ENCODE data around the gene DIAPH2. TPM values are rescaled to one million over a fixed set of nuclear protein-coding genes. Genes with fewer than 3 reads are reported as not detected.
"Not testable (repeated sequence)": the region's sequence is repeated elsewhere in the genome, so short reads cannot be mapped to it uniquely, and the experiment has no call there.

Gene DIAPH2
- total RNA-seq, 1 experiment from 2014 or later: 4.1 TPM

DNA sequence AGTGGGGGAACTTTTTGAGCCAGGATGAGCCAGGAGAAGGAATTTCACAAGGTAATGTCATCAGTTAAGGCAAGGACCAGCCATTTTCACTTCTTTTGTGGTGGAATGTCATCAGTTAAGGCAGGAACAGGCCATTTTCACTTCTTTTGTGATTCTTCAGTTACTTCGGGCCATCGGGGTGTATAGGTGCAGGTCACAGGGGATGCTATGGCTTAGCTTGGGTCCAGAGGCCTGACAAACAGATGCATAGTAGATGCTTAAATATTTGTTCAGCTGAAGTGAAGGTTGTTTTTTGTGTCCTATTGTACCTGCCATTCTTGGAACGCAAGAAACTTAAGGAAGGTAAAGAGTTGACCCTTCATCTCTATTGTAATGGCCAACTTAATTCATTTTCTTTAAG, 46.4 kb downstream of the DIAPH2 start:
- not testable (repeated sequence) for H3K4me3 ChIP-seq; H3K27ac ChIP-seq; DNase-seq (ENCODE audit: low read depth in 1 of 2, low spot score in 2 of 2); H3K4me1 ChIP-seq (replicated peaks); H3K9me3 ChIP-seq (replicated peaks); H3K36me3 ChIP-seq; H3K27me3 ChIP-seq (replicated peaks)

- no peaks in the 10 kb centered on the region for H3K9me3 ChIP-seq (replicated peaks)
- H3K36me3 ChIP-seq: no peaks in the 10 kb centered on the region
- no peak for DNase-seq (ENCODE audit: low read depth in 1 of 2, low spot score in 2 of 2)
- no peak overlapping the region for H3K4me3 ChIP-seq
- no peaks in the 10 kb centered on the region for H3K4me1 ChIP-seq (replicated peaks)
- H3K27ac ChIP-seq: no peak overlapping the region
- no peaks in the 10 kb centered on the region for H3K27me3 ChIP-seq (replicated peaks)
These were observed 58.9 kb downstream of the DIAPH2 start for GRCh38 chrX:96743367-96744073.

- no peak for DNase-seq (ENCODE audit: low read depth in 1 of 2, low spot score in 2 of 2)
- H3K9me3 ChIP-seq (replicated peaks): no peaks in the 10 kb centered on the region
- no peaks in the 10 kb centered on the region for H3K27me3 ChIP-seq (replicated peaks)
- no peaks in the 10 kb centered on the region for H3K4me1 ChIP-seq (replicated peaks)
- no peak overlapping the region for H3K27ac ChIP-seq
- H3K36me3 ChIP-seq: no peaks in the 10 kb centered on the region
- H3K4me3 ChIP-seq: no peak overlapping the region
These were observed 68.1 kb downstream of the DIAPH2 start for GRCh38 chrX:96752781-96753180.

DNA sequence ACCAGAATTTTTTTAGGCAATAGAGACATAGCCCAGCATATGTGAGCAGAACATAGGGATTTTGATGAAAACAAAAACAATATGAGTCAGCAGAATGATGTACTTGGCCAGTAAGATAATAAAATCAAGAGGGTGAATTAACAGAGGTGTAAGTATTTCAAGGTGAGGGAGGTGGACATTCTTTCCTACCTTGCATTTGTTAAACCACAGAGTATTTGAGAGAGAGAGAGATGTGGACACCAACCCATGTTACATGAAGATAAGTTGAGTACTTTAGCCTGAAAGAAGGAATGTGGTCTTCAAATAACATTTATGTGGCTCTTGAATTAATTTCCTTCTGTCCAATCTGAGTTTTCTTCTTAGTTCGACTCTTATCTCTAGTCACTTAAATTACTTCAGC, 68.6 kb downstream of the DIAPH2 start:
- Histone ChIP-seq H3K27ac (no peak overlapping the region), H3K4me3 (no peak overlapping the region), H3K36me3 (no peaks in the 10 kb centered on the region), H3K27me3 (replicated peaks) (no peaks in the 10 kb centered on the region), H3K4me1 (replicated peaks) (no peaks in the 10 kb centered on the region), H3K9me3 (replicated peaks) (no peaks in the 10 kb centered on the region)
- no peak for DNase-seq (ENCODE audit: low read depth in 1 of 2, low spot score in 2 of 2)

DNA sequence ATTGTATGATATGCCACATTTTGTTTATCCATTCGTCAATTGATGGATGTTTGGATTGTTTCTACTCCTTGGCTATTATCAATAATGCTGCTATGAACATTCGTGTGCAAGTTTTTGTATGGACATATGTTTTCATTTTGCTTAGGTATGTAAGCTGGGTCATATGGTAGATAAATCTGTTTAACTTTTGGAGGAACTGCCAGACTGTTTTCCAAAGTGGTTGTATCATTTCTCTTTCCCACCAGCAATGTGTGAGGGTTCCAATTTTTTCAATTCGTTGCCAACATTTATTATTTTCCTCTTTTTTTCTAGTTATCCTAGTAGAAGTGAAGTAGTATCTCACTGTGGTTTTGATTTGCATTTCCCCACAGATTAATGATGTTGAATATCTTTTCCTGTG, 71.8 kb downstream of the DIAPH2 start:
- no peak overlapping the region for H3K27ac ChIP-seq
- no peak for DNase-seq (ENCODE audit: low read depth in 1 of 2, low spot score in 2 of 2)
- no peaks in the 10 kb centered on the region for H3K9me3 ChIP-seq (replicated peaks)
- no peaks in the 10 kb centered on the region for H3K36me3 ChIP-seq
- H3K27me3 ChIP-seq (replicated peaks): no peaks in the 10 kb centered on the region
- no peak overlapping the region for H3K4me3 ChIP-seq
- no peaks in the 10 kb centered on the region for H3K4me1 ChIP-seq (replicated peaks)

DNA sequence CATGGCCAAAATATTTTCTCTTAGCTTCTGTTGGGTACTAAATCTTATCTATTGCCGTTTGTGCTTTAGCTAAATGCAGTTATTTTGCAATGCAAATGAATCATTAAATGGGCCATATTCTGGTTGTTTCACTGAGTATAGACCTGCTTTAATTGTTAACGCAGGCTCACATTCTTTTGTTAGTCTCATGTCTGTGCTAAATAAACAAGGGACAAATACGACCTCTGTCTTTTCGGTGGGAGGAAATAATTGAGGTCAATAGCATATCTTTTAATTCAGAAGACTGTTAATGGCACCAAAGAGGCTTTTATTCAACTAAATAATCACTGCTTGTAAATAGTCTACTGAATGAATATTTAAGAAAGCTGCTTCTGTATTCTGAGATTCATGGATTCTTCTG, 76.9 kb downstream of the DIAPH2 start:
- no peak for DNase-seq (ENCODE audit: low read depth in 1 of 2, low spot score in 2 of 2)
- no peaks in the 10 kb centered on the region for H3K9me3 ChIP-seq (replicated peaks)
- no peaks in the 10 kb centered on the region for H3K4me1 ChIP-seq (replicated peaks)
- H3K4me3 ChIP-seq: no peak overlapping the region
- H3K36me3 ChIP-seq: no peaks in the 10 kb centered on the region
- no peaks in the 10 kb centered on the region for H3K27me3 ChIP-seq (replicated peaks)
- H3K27ac ChIP-seq: no peak overlapping the region

GRCh38 chrX:96763608-96764007, 79.0 kb downstream of the DIAPH2 start:
- Histone ChIP-seq H3K4me1 (replicated peaks) (no peaks in the 10 kb centered on the region), H3K36me3 (no peaks in the 10 kb centered on the region), H3K27me3 (replicated peaks) (no peaks in the 10 kb centered on the region), H3K9me3 (replicated peaks) (no peaks in the 10 kb centered on the region), H3K27ac (no peak overlapping the region), H3K4me3 (no peak overlapping the region)
- DNase-seq (ENCODE audit: low read depth in 1 of 2, low spot score in 2 of 2): no peak

DNA sequence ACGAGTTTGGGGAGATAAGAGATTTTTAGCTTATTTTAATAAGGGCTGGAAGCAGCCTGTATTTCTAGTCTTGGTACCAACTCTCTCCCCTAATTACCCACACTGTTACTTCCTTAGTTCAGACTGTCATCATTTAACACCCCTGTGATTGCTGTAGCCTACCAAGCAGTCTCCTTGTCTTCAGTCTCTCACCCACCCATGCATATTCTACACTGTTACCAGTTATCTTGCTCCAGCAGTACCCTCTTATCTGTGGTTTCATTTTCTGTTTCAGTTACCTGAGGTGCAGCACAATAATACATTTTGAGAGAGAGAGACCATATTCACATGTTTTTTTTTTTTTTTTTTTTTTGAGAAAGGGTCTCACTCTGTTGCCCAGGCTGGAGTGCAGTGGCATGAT, 80.2 kb downstream of the DIAPH2 start:
- no peaks in the 10 kb centered on the region for H3K27me3 ChIP-seq (replicated peaks)
- no peaks in the 10 kb centered on the region for H3K4me1 ChIP-seq (replicated peaks)

GRCh38 chrX:96770315-96770714, 85.7 kb downstream of the DIAPH2 start:
- H3K9me3 ChIP-seq (replicated peaks): no peaks in the 10 kb centered on the region
- no peak for DNase-seq (ENCODE audit: low read depth in 1 of 2, low spot score in 2 of 2)
- H3K27me3 ChIP-seq (replicated peaks): no peaks in the 10 kb centered on the region

More for the DNA sequence above, 80.2 kb downstream of the DIAPH2 start:
- no peaks in the 10 kb centered on the region for H3K9me3 ChIP-seq (replicated peaks)
- no peak for DNase-seq (ENCODE audit: low read depth in 1 of 2, low spot score in 2 of 2)
- no peak overlapping the region for H3K4me3 ChIP-seq
- H3K27ac ChIP-seq: no peak overlapping the region
- no peaks in the 10 kb centered on the region for H3K36me3 ChIP-seq

DNA sequence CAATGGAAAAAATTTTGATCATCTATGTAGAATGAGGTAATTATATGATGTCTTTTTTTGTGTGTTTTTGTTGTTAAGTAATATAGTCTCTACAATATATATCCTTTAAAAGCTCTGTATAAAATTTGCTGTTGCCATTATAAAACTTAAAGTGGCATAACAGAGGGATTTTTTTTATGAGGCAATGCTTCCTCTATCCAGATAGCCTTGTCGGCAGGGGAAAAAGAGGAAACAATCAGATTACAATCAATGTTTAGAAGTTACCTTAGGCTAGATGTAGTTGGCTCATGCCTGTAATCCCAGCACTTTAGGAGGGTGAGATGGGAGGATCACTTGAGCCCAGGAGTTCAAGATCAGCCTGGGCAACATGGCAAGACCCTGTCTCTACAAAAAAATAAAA, 86.8 kb downstream of the DIAPH2 start:
- Histone ChIP-seq H3K4me3 (no peak overlapping the region), H3K4me1 (replicated peaks) (no peaks in the 10 kb centered on the region), H3K9me3 (replicated peaks) (no peaks in the 10 kb centered on the region), H3K27ac (no peak overlapping the region), H3K36me3 (no peaks in the 10 kb centered on the region), H3K27me3 (replicated peaks) (no peaks in the 10 kb centered on the region)
- no peak for DNase-seq (ENCODE audit: low read depth in 1 of 2, low spot score in 2 of 2)

More at GRCh38 chrX:96770315-96770714, 85.7 kb downstream of the DIAPH2 start:
- Histone ChIP-seq H3K27ac (no peak overlapping the region), H3K4me3 (no peak overlapping the region), H3K4me1 (replicated peaks) (no peaks in the 10 kb centered on the region), H3K36me3 (no peaks in the 10 kb centered on the region)

DNA sequence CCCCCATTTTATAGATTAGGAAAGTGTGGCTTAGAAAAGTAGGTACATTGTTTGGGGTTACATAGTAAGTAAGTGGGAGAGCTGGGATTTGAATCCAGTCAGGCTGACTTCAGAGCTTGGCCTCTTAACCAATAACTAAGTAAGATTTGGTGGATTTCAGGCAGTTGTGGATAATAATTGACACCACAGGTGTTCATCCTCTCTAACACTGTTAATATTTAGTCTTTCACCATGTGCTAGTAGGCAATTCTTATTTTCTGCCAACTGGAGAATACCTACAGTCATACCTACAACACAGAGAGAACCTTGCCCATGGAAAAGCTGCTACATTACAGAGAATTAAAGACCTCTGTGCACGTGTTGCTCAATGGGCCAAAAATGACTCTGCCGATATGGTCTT, 89.5 kb downstream of the DIAPH2 start:
- H3K27ac ChIP-seq: no peak overlapping the region
- no peaks in the 10 kb centered on the region for H3K4me1 ChIP-seq (replicated peaks)
- no peaks in the 10 kb centered on the region for H3K36me3 ChIP-seq
- H3K9me3 ChIP-seq (replicated peaks): no peaks in the 10 kb centered on the region
- no peak overlapping the region for H3K4me3 ChIP-seq
- DNase-seq (ENCODE audit: low read depth in 1 of 2, low spot score in 2 of 2): no peak
- H3K27me3 ChIP-seq (replicated peaks): no peaks in the 10 kb centered on the region

GRCh38 chrX:96776966-96777365, 92.3 kb downstream of the DIAPH2 start:
- no peak overlapping the region for H3K4me3 ChIP-seq
- DNase-seq (ENCODE audit: low read depth in 1 of 2, low spot score in 2 of 2): no peak

DNA sequence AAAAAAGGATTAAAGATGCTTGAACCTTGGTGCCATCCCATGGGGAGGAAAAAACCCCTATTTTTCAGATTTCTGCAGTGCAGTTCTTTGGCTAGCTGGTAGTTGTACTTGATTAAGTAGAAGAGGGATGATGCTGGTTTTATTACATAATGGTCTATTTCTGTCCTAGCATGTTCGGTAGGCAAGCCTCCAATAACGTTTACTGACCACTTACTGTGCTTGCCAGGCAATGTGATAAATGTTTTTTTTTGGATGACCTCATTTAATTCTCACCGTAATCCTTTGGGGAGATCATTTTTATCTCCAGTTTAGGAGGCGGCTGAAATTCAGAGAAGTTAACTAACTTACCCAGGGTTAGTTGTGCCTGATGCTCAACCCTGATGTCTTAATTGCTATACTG, 106.9 kb downstream of the DIAPH2 start:
- DNase-seq (ENCODE audit: low read depth in 1 of 2, low spot score in 2 of 2): no peak
- H3K9me3 ChIP-seq (replicated peaks): no peaks in the 10 kb centered on the region
- H3K36me3 ChIP-seq: no peaks in the 10 kb centered on the region

More at GRCh38 chrX:96776966-96777365, 92.3 kb downstream of the DIAPH2 start:
- no peaks in the 10 kb centered on the region for H3K9me3 ChIP-seq (replicated peaks)
- no peaks in the 10 kb centered on the region for H3K27me3 ChIP-seq (replicated peaks)
- no peaks in the 10 kb centered on the region for H3K4me1 ChIP-seq (replicated peaks)
- H3K27ac ChIP-seq: no peak overlapping the region
- H3K36me3 ChIP-seq: no peaks in the 10 kb centered on the region

GRCh38 chrX:96792047-96792446, 107.4 kb downstream of the DIAPH2 start:
- Histone ChIP-seq H3K4me3 (no peak overlapping the region), H3K27me3 (replicated peaks) (no peaks in the 10 kb centered on the region), H3K27ac (no peak overlapping the region), H3K36me3 (no peaks in the 10 kb centered on the region), H3K9me3 (replicated peaks) (no peaks in the 10 kb centered on the region), H3K4me1 (replicated peaks) (no peaks in the 10 kb centered on the region)
- no peak for DNase-seq (ENCODE audit: low read depth in 1 of 2, low spot score in 2 of 2)

More for the DNA sequence above, 106.9 kb downstream of the DIAPH2 start:
- Histone ChIP-seq H3K4me1 (replicated peaks) (no peaks in the 10 kb centered on the region), H3K27me3 (replicated peaks) (no peaks in the 10 kb centered on the region), H3K27ac (no peak overlapping the region), H3K4me3 (no peak overlapping the region)

DNA sequence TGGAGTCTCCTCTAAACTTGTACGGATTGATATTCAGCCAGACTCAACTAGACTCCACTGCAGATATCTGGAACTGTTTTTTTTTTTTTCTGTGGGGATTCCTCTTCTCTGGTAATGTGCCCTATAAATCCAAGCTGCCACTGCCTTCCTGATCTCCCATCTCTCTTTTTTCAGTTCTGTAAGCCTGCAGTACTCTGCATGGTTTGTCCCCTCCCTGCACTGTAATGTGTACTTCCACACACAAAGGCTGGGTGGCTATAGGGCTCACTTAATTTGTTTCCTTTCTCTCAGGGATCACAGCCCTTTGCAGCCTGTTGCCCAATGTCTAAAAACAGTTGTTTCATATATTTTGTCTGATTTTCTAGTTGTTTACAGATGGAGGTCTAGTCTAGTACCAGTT, 114.3 kb downstream of the DIAPH2 start:
- Histone ChIP-seq H3K4me1 (replicated peaks) (no peaks in the 10 kb centered on the region), H3K27me3 (replicated peaks) (no peaks in the 10 kb centered on the region), H3K27ac (no peak overlapping the region), H3K9me3 (replicated peaks) (no peaks in the 10 kb centered on the region), H3K4me3 (no peak overlapping the region), H3K36me3 (no peaks in the 10 kb centered on the region)
- no peak for DNase-seq (ENCODE audit: low read depth in 1 of 2, low spot score in 2 of 2)

Data from SJSA1 (cell line).